K562 (cell line): ENCODE measurements around the gene DNER.

Experiments used
- TAF1 ChIP-seq: IDR thresholded peaks from 2 replicates; pipeline ENCODE4 v1.6.1; 2011; ENCODE audit warnings: mild to moderate bottlenecking, low read length, moderate library complexity; ENCODE audit not compliant: insufficient read depth, control insufficient read depth, severe bottlenecking; ENCODE audit errors: extremely low read depth
- USF2 ChIP-seq: sonication (generic); formaldehyde crosslinking; IDR thresholded peaks from 2 replicates; pipeline ENCODE4 v1.5.0; 2020; ENCODE audit warnings: missing genetic modification reagents

DNA sequence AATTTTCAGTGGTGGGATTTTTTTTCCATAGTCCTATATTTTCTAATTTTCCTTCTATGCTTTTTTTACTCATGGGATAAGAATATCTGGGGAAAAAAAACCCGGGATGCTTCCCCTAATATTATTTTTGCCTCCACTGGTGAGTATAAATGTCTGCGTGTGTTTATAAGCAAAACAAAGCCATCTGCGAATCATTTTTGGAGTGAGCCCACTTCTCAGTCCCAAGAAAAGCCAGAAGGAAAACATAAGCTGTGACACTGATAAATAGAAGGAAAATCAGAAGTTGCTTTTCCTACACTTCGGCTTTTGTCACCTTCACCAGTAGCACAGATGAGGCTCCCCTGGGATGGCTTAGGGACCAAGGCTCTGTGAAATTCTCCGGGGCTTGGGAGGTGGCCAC lies 308.6 kb downstream of the DNER start:
- TF ChIP-seq TAF1, result no peak
- no peak for TF ChIP-seq USF2 (CRISPR knock-in tag)
